Activated CD4-positive, CD25-positive, alpha-beta regulatory T cell treated with anti-CD3 and anti-CD28 coated beads, Interleukin-2, amount 50 U/mL, for 16 hours (primary cell): ENCODE measurements around the gene UPP1.
"Not testable (repeated sequence)": the region's sequence is repeated elsewhere in the genome, so short reads cannot be mapped to it uniquely, and the experiment has no call there.

ENCODE experiments used
- DNase-seq: peaks from one replicate; pipeline ENCODE4 v3.0.0-alpha.2; 2020; ENCODE audit warnings: low read depth, low spot score

UPP1 gene

DNA sequence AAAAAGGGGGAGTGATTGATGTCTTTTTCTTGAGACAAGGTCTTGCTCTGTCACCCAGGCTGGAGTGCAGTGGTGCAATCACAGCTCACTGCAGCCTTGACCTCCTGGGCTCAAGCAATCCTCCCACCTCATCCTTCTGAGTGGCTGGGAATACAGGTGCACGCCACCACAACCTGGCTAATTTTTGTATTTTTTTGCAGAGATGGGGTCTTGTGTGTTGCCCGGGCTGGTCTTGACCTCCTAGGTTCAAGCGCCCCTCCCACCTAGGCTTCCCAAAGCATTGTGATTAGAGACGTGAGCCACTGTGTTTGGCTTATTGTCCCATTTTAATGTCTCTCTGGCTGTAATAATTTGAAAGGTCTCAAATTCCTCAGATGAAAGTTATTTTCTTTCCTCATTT is 21.8 kb downstream of the UPP1 start:
- no peak for DNase-seq

DNA sequence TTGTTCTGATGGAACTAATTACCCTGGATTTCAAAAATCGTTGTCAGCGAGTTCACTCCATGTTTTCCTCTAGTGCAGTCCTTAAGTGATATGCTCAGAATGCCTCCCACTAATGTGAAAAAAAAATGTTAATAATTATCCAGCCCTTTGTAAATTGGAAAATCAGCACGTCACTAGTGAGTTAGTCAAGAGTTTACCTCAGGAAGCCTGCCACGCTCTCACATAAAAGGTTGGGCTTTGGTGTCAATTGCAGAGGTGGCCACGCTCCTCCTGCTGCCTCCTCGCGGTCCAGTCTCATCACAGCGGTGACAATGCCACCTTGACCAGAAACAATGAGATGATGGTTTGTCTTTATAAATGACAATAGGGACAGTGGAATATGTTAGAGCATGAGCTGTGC is 22.5 kb downstream of the UPP1 start:
- no peak for DNase-seq

DNA sequence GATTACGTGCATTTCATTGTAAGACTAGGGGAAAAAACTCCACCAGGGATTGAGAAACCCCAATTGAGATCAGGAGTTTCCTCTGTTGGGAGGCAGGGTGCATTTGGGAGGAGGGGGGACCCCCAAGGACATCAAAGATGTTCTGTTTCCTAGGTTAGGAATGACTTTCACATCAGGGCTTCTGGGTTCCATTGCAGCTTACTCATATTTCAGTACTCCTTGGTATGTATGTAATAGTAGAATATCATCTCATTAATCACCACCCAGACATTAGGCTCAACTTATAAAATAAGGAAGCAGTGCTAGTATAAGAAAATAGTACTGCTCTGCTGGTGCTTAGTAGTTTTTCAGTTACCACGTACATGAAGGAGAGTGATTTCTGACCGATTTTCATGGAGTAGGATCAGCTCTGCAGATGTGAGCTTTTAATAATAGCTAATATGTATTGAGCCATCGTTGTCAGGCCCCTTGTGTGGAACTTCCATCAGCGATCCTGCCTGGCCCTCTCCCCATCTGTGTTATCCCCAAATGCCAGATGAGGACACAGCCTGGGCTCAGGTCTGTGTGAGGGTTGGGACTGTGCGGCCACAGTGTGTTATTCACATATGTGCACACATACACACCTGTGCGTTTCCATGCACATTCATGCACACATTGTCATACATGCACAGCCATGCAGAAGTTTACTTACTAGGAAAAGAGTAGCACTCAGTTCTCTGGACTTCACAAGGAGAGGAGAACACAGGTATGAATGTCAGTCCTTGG is 23.5 kb downstream of the UPP1 start:
- no peak for DNase-seq

DNA sequence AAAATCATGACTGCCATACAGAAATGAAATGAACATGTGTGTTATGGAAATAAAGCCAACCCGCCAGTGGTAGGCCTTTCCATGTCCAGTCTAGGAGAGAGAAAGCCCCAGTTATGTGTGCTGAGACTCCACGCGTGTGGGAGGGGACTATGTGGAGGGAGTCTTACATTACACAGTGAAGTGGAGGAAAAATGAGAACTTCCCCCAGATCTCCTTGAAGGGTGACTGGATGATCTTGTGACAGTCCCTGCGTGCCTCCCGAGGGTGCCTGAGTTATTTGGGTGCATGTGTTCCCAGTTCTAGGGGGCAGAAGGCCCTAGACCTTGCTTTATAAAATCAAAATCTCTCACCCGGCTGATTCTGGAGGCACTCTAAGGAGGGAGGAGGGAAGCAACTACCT is 24.2 kb downstream of the UPP1 start:
- DNase-seq, result no peak

DNA sequence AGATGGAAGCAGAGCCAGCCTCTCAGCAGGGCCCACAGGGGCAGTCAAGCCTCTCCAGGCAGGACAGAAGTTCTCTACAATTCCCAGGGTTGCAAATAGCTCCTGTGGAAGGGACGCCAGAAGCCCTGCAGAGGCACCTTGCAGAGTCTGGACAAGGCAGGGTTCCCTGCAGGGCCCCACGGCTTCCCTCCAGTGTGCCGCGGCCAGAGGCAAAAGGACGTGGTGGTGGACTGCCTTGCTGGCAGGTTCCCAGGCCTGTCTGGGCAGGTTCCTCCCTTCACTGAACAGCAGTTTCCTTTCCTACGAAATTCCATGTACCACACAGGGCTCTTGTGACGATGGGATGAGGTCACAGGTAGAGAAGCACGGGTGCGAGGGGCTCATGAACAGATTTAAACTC is 25.1 kb downstream of the UPP1 start:
- no peak for DNase-seq

DNA sequence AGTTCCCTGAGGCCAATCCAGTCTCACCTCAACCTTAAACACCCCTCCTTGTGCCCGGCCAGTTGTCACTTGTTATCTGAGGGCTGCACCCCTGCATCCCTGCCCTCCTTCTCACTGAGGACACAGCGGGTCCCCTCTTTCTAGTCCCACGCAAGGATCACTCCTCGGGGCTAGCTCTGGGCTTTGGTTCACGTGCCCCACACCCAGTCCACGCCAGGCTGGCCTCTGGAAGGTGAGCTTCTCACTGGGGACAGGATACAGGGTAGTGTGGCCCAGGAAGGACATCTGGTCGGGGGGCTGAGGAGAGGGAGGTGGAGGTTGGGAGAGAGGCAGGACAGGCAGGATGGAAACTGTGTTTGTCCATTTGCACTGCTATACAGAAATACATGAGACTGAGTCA is 25.5 kb downstream of the UPP1 start:
- no peak for DNase-seq

DNA sequence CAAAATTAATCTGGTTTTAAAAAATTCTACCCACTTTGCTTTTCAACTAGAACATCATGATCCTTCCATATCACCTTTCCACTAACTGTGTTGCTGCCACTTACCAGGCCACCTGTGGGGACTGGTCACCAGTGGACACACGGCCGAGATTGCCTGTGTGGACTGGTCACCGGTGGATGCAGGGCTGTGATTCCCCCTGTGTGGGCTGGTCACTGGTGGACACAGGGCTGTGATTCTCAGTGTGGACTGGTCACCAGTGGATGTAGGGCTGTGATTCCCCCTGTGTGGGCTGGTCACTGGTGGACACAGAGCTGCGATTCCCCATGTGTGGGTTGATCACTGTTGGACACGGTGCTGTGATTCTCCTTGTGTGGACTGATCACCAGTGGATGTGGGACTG is 27.0 kb downstream of the UPP1 start:
- no peak for DNase-seq

DNA sequence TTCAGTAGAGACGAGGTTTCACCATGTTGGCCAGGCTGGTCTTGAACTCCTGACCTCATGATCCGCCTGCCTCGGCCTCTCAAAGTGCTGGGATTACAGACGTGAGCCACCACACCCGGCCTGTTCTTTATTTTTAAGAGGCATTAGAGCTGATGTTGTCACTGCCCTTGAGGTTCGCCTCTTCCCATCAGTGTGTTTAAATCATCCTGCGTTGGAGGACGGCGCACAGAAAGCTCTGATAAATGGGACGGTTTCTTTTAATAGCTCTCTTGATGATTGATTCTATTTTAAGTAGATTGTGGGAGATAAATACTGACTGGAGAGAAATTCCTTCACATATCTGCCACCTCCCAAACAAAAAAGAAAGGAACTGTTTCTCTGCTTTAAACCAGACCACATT is 29.0 kb downstream of the UPP1 start:
- DNase-seq, result no peak

DNA sequence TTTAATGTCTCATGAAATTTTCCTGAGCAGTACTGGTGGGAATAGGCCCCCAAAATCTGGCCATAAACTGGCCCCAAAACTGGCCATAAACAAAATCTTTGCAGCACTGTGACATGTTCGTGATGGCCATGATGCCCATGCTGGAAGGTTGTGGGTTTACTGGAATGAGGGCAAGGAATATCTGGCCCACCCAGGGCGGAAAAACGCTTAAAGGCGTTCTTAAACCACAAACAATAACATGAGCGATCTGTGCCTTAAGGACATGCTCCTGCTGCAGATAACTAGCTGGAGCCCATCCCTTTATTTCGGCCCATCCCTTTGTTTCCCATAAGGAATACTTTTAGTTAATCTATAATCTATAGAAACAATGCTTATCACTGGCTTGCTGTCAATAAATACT is 31.5 kb downstream of the UPP1 start:
- not testable (repeated sequence) for DNase-seq

DNA sequence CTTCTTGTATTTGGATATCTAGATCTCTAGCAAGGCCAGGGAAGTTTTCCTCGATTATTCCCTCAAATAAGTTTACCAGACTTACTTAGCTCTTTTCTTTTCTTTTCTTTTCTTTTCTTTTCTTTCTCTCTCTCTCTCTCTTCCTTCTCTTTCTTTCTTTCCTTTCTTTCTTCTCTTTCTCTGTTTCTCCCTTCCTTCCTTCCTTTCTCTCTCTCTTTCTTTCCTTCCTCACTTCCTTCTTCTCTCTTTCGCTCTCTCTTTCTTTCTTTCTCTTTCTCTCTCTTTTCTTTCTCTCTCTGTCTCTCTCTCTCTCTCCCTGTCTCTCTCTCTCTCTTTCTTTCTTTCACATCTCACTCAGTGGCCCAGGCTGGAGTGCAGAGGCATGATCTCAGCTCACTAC is 37.0 kb downstream of the UPP1 start:
- no peak for DNase-seq

DNA sequence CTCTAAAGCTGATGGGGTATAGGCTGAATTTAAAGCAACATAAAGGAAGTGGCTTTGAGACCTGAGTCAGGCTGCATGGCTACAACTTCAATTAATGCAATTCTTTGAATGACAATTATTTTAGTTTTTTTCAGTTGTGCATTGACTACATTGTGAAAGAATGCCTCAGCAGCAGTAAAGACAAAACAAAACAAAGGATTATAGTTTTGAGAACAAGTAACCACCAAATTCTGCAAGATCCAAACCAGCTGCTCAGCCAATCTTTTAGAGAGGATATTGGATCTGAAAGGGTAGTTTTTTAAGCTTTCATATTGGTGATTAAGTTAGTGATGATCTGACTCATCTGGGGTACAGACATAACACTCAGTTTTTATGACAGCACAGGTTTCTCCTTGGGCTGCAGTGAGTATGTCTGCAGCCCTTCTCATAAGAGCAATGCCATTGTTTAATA is 41.6 kb downstream of the UPP1 start:
- DNase-seq, result no peak

DNA sequence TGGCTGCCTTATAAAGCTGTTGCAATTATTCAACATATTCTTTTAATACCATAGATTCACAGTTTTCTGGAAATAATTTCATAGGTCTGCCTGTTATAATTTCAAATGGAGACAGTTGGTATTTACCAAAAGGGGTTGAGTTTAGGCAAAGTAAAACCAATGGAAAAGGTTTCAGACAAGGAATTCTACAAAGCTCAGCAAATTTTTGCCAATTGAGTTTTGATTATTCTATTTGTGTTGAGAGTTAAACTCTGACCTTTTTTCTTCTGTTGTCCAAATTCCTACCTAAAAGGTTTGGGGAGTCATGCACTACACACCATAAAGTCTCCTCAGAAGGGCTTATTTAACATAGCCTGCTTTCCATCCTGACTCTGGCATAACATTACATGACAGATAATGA is 43.7 kb downstream of the UPP1 start:
- no peak for DNase-seq

DNA sequence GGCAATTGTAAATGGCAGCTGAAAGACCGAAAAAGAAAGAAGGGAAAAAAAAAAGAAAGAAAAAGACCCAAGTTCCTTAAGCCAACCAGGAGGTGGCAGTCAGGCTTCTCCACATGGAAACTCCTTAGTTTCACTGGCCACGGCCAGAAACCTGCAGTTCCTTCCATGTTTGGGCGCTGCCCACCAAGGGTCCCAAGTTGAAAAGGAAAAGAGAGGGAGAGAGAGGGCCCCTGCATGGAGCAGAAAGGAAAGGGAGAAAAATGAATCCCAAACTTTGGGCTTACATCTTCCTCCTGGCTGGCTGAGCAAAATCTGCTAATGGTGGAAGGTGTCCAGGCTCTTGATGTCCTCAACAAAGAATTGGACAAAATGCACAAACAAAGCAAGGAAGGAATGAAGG is 50.4 kb downstream of the UPP1 start:
- no peak for DNase-seq

DNA sequence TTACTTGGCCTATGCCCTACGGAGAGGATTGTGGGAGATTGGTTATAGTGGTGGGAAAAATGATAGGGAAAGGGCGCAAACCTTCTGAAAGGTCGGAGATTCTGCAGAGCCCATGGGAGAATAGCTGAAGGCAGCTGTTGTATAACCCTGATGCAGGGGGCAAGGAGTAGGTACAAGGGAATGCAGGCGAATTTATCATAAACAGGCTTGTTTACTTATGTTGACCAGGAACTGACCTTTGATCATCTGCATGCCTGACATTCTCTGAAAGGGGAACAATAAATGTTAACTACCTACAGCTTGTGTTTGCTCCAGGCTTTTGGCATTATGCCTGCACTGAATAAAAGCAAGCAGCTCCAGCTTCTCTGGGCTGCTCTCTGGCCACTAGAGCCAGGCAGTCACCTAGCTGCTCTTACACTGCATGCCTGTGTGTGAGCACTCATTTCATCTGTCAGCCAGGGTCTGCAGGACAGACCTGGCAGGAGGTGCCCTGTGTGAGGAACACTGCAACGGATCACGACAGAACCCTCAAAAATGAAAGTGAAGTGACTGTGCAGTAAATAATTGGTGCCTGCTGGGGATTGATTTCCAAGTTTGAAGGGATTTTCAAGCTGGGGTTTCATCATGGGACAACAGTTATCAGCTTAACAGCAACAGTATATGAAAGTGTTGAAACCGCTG is 51.1 kb downstream of the UPP1 start:
- DNase-seq, result no peak

DNA sequence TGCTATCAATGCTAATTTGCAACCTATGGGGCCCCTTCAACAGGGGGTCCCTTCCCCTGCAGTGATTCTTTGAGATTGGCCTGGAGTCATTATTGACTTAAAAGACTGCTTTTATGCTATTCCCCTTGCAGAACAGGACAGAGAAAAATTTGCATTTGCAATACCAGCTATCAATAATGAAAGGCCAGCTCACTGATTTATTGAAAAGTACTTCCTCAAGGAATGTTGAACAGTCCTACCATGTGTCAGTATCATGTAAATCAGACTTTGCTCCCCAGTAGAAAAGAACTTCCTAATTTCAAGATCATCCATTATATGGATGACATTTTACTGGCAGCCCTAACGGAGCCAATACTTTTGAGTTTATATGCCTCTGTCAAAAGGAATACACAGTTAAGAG is 52.5 kb downstream of the UPP1 start:
- DNase-seq, result no peak

DNA sequence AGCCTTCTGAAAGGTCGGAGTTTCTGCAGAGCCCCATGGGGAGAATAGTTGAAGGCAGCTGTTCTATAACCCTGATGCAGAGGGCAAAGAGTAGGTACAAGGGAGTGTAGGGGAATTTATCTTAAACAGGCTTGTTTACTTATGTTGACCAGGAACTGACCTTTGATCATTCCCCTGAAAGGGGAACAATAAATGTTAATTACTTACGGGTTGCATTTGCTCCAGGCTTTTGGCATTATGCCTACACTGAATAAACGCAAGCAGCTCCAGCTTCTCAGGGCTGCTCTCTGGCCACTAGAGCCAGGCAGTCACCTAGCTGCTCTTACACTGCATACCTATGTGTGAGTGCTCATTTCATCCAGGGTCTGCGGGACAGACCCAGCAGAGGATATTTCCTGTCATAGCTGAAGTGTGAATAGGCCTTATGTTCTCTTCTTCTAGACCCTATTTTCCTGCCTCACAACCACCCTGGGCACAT is 55.3 kb downstream of the UPP1 start:
- no peak for DNase-seq

DNA sequence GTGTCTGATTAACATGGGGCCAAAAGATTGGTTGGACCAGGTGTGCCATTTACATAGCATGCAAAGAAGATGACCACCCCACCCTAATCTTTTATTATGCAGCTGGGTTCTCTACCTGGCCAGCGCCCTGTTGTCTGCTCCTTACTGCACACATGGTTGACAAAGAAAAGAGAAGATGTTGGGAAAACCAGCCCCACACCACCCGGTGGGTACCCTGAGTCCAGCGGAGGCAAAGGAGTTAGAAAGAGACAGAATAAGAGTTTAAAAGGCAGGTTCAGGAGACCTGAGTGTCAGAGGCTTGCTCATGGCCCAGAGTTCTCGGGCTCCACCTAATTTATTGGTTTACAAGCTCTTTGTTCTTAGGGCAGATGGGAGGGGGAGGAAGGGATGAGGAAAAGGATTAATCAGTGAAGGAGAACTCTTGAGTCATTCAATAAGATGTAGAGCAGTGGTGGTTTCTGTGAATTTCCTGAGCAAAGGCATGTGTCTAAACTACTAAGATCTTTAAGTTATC is 58.1 kb downstream of the UPP1 start:
- DNase-seq, result no peak

DNA sequence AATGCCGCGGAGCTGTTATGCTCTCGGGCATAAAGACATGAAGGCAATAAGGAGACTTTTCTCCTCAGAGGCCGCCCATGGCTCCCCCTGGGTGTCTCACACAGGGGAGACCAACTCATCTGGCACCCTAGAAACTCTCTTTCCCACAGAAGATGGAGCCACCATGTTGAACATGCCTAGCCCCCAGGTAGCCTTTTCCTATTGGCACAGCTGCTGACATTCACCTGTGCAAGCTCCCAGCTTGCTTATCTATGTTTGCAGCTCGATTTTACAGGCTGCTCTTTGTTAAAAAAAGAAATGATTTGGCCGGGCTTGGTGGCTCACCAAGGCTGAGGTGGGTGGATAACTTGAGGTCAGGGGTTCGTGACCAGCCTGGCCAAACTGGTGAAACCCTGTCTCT is 58.6 kb downstream of the UPP1 start:
- DNase-seq, result not testable (repeated sequence)

DNA sequence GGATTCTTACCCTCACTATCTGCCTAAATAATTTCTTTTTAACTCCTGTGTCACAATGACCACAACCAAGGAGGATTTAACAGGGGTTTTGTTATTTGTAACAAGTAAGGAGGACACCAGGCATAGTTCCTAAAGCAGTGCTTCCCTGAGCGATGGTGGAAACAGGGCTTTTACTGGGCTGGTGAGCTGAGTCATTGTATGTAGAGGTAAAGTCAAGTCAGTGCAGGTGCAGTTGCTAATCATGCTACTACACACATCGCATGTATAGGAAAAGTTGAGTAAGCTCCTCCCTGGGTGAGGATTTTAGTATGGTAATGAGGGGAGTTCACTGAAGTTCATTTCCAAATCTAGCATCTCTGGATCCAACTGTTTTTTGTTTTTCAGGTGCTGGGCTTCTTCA is 59.2 kb downstream of the UPP1 start:
- DNase-seq, result no peak

DNA sequence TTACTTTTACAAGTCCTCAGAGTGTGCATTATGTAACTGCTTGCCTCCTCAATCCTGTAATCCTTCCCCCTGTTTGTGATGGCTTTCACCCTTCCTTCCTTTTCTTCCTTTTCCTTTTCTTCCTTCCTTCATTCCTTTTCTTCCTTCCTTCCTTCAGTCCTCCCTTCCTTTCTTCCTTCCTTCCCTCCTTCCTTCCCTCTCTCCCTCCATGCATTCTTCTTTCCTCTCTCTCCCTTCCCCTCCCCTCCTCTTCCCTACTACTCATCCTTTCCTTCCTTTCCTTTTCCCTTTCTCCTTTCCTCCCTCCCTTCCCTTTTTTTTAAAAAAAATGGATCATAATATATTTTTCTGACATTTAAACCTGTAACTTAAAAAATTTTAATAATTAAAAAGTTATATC is 60.0 kb downstream of the UPP1 start:
- DNase-seq, result no peak

DNA sequence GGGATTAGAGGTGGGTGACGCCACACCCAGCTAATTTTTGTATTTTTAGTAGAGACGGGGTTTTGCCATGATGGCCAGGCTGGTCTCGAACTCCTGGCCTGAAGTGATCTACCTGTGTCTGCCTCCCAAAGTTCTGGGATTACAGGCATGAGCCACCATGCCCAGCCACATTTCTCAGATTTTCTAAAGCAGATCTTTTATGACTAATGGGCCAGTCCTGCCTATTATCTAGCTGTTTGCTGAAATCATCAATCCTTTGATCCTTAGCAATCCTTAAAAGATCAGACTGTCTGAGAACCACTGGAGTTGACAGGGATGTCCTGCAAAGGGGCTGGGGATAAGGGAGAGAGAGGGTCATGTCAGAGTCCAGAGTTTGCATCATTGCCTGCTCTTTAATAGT is 61.0 kb downstream of the UPP1 start:
- no peak for DNase-seq

DNA sequence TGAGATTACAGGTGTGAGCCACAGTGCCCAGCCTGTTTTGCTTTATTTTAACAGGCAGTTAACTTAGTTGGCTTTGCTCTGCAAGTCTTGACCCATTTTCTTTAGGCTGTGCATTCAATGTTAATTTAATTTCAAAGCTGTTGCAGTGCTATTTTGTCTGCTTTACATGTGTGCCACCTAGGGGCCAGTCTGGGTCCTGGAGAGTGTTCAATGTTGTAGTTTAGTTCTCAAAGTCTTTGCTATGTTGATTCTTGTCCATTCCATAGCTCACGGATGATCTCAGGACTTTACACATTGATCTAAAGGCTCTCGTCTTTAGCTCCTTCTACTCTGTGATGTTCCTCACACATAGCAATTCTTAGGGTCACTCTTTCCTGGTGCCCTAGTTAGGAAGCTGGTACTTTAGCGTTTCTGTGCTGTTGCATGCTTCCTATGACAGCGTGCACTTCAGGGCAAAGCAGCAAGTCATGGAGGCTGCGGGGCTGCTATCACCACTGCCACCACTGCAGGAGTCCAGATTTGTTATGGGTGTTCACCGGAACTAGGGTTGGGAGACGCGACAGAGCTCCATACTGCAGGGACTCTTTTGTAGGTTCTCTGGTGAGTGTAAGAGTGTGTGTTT is 65.8 kb downstream of the UPP1 start:
- DNase-seq, result no peak
